Mammary epithelial cell (primary cell): Measurements from ENCODE around the gene KCNE4.

ENCODE experiments used
- CTCF ChIP-seq, 2 donors: IDR thresholded peaks in 1 of 2; conservative IDR thresholded peaks in 1 of 2; 2 replicates each; pipeline ENCODE4 v1.5.1; 2011 to 2012; ENCODE audit warnings: inconsistent platforms in 2 of 2, low read length in 2 of 2, mild to moderate bottlenecking in 2 of 2, control low read depth in 1 of 2, low read depth in 1 of 2; ENCODE audit not compliant: insufficient read depth in 1 of 2; ENCODE audit errors: extremely low read depth in 1 of 2
- EZH2 ChIP-seq: IDR thresholded peaks from 2 replicates; pipeline ENCODE4 v1.6.1; 2012; ENCODE audit warnings: low read length, inconsistent platforms, borderline replicate concordance

- TF ChIP-seq CTCF (conservative IDR thresholded peaks at IDR 0.05 in 1 of 2, IDR thresholded peaks at IDR 0.05 in 1 of 2; ENCODE audit: extremely low read depth in 1 of 2, insufficient read depth in 1 of 2, low read depth in 1 of 2, low read length in 2 of 2): no peak
- TF ChIP-seq EZH2: no peak
Observed at GRCh38 chr2:223003191-223003590, 48.8 kb upstream of the KCNE4 start.
